HG03565 (cell line): ENCODE measurements around the gene HSP90AB1.

Experiments used
- ATAC-seq: cut with Tn5 transposase; IDR thresholded peaks from one replicate; pipeline ENCODE4 v1.9.1; 2021; ENCODE audit warnings: mild to moderate bottlenecking, moderate library complexity; ENCODE audit not compliant: unreplicated experiment

Gene HSP90AB1

GRCh38 chr6:44246663-44247337 is at the start of gene HSP90AB1:
HSP90AB1 (plus strand) TSS chr6:44247101; CDS start chr6:44248630, 1,529 bp downstream.
- peak; percentile 46 for ATAC-seq

GRCh38 chr6:44198684-44199083 is 48.2 kb upstream of the HSP90AB1 start:
- no peak for ATAC-seq

GRCh38 chr6:44199883-44200282 is 47.0 kb upstream of the HSP90AB1 start:
- ATAC-seq, result no peak

GRCh38 chr6:44201200-44201599 is 45.7 kb upstream of the HSP90AB1 start:
- no peak for ATAC-seq

- no peak for ATAC-seq
Measured at GRCh38 chr6:44201638-44202303, 45.1 kb upstream of the HSP90AB1 start.

GRCh38 chr6:44202332-44202971 is 44.4 kb upstream of the HSP90AB1 start:
- ATAC-seq, result no peak

- no peak for ATAC-seq
Measured at GRCh38 chr6:44202972-44203750, 43.7 kb upstream of the HSP90AB1 start.

- no peak for ATAC-seq
Measured at GRCh38 chr6:44203955-44204354, 42.9 kb upstream of the HSP90AB1 start.

GRCh38 chr6:44207966-44208365 is 38.9 kb upstream of the HSP90AB1 start:
- no peak for ATAC-seq

GRCh38 chr6:44211284-44211683 is 35.6 kb upstream of the HSP90AB1 start:
- ATAC-seq, result no peak

- ATAC-seq, result no peak
Measured at GRCh38 chr6:44214307-44214706, 32.6 kb upstream of the HSP90AB1 start.

GRCh38 chr6:44216677-44217331 is 30.1 kb upstream of the HSP90AB1 start, which contains the start of gene MYMX:
MYMX (plus strand) TSS chr6:44216926; CDS start chr6:44217472, 546 bp downstream.
- no peak for ATAC-seq

GRCh38 chr6:44217332-44218143 is 29.4 kb upstream of the HSP90AB1 start:
- ATAC-seq, result no peak

- peak; percentile 35 for ATAC-seq
Measured at GRCh38 chr6:44219053-44219814, 27.7 kb upstream of the HSP90AB1 start.

- no peak for ATAC-seq
Measured at GRCh38 chr6:44219815-44220784, 26.8 kb upstream of the HSP90AB1 start.

- no peak for ATAC-seq
Measured at GRCh38 chr6:44220913-44221290, 26.0 kb upstream of the HSP90AB1 start.

- ATAC-seq, result no peak
Measured at GRCh38 chr6:44221291-44221960, 25.5 kb upstream of the HSP90AB1 start.
